Memory B cell (primary cell): ENCODE measurements around the gene PRPSAP1.
"Not testable (repeated sequence)": the region's sequence is repeated elsewhere in the genome, so short reads cannot be mapped to it uniquely, and the experiment has no call there.

ENCODE experiments used
- ATAC-seq: fragments of 150-1000 bp; cut with Tn5 transposase; 2 replicates; pipeline ENCODE4 v1.10.0; 2021; ENCODE audit warnings: low read depth, mild to moderate bottlenecking, moderate library complexity
- DNase-seq, 2 donors: peaks; one replicate each; pipeline ENCODE4 v3.0.0; 2022; ENCODE audit warnings: low spot score in 2 of 2
- H3K27ac Mint-ChIP-seq: one replicate; pipeline ENCODE4 v1.8.0; 2022; ENCODE audit warnings: mild to moderate bottlenecking, moderate library complexity, mixed read lengths
- H3K27me3 Mint-ChIP-seq: one replicate; pipeline ENCODE4 v1.8.0; 2022; ENCODE audit warnings: mixed read lengths
- H3K36me3 Mint-ChIP-seq: one replicate; pipeline ENCODE4 v1.8.0; 2022; ENCODE audit warnings: mild to moderate bottlenecking, mixed read lengths
- H3K4me1 Mint-ChIP-seq: one replicate; pipeline ENCODE4 v1.8.0; 2022; ENCODE audit warnings: mixed read lengths
- H3K4me3 Mint-ChIP-seq: one replicate; pipeline ENCODE4 v1.8.0; 2022; ENCODE audit warnings: mild to moderate bottlenecking, moderate library complexity, mixed read lengths
- H3K9me3 Mint-ChIP-seq: one replicate; pipeline ENCODE4 v1.8.0; 2022; ENCODE audit warnings: mixed read lengths

PRPSAP1 gene

DNA sequence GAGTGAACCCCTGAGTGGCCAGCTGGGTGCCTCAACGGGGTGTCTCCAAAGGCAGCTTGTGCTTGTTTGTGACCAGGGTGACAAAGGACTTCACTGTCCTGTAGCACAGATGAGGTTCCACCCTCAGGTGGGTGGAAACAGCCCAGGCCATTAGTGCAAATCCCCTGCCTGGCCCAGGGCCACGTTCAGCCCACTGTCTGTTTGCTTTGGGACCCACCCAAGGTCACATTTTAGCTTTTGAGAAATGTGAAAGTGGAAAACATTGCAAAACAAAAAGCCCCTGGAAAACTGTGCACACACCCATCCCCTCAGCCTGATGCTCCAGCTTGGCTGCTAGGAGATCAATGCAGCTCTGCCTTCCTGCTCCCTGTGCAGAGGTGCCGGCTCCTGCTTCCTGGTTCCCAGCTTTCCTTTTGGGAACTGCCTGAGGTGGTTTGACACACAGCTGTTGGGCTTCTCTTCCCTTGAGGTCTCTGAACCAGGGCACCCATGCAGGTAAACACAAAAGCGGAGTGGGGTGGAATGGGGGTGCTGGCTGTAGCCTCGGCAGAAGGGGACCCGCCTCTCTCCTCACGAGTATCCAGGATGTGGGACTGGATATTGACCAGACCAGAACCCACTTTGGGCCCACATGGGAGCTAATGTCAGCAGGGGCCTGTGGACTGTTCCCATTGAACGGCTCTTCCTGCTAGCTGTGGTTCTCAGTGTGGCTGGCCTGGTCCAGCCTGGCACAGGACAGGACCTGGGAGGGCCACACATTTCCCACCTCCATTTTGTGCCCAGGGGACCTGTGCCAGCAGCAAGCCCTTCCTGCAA, 22.8 kb upstream of the PRPSAP1 start:
- DNase-seq (no peak), ATAC-seq (no peak)
- peaks cover 1% of the 10 kb centered on the region for H3K9me3 Mint-ChIP-seq

DNA sequence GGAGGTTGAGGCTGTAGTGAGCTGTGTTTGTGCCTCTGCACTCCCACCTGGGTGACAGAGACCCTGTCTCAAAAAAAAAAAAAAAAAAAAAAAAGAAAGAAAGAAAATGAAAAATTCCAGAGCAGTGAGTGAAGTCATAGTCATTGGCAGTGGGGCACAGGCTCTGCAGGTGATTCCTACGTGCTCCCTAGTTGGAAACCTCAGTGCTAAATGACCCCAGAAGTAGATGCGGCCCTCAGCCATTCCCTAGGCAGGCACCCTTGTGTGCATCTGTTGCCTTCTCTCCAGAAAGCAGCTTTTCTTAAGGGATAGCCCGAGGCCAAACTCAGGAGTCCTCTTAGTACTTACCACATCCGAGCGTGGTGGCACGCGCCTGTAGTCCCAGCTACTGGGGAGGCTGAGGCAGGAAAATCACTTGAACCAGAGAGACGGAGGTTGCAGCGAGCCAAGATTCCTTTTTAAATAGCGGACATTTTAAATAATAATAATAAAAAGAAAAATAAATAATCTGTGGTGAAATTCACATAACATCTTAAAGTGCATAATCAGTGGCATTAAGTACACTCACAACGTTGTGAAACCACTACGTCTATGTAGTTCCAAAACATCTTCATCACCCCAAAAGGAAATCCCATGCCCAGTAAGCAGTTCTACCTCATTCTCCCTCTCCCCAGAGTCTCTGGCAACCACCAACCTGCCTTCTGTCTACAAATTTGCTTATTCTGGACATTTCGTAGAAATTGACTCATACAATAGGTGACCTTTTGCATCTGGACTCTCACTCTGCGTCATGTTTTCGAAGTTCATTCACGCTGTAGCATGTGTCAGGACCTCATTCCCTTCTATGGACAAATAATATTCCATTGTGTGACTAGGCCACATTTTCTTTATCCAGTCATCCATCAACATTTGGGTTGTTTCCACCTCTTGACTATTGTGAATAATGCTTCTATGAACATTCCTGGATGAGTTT, 18.2 kb upstream of the PRPSAP1 start:
- Mint-ChIP-seq H3K27ac (no peak overlapping the region), H3K9me3 (no peaks in the 10 kb centered on the region), H3K27me3 (peaks cover 9% of the 10 kb centered on the region), H3K4me3 (no peak overlapping the region), H3K4me1 (no peaks in the 10 kb centered on the region), H3K36me3 (no peaks in the 10 kb centered on the region)
- DNase-seq (no peak), ATAC-seq (no peak)

More for the DNA sequence above, 22.8 kb upstream of the PRPSAP1 start:
- no peaks in the 10 kb centered on the region for H3K36me3 Mint-ChIP-seq
- H3K27me3 Mint-ChIP-seq = peaks cover 11% of the 10 kb centered on the region
- H3K4me3 Mint-ChIP-seq = no peak overlapping the region
- no peaks in the 10 kb centered on the region for H3K4me1 Mint-ChIP-seq
- no peak overlapping the region for H3K27ac Mint-ChIP-seq

DNA sequence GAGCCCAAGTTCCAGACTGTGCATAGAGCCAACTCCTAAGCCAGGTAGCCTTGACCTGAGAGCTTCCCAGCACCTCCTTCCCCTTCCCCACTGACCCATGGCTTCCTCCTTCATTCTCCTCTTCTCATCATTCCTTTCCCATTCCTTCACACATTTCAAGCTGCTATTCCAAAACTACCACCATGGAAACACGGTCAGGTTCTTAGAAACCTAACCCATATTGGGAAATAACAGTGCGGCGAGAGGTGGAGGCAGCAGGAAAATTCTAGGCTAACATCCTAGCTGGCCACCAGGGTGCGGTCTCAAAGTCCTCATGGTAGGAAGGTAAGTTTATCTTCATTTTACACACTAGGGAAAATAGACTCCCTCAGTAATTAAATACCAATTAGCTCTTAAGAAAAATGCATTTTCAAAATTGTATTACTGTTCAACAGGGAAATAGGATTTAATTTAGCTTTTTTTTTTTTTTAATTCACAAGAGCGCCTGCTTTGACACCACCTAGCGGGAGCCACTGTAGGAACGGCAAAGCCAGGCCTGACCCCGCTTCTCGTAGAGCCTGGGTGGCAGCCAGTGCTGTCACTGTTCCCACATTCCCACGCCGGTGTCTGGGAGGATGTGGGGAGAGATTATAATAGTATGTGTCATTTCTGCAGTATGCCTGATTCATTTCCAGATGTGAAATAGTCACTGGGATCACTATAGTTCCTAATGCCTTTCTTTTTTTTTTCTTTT, 16.7 kb upstream of the PRPSAP1 start:
- H3K27me3 Mint-ChIP-seq = peaks cover 9% of the 10 kb centered on the region
- H3K9me3 Mint-ChIP-seq = no peaks in the 10 kb centered on the region
- H3K4me1 Mint-ChIP-seq = no peaks in the 10 kb centered on the region
- DNase-seq = no peak
- no peak overlapping the region for H3K4me3 Mint-ChIP-seq
- H3K27ac Mint-ChIP-seq = no peak overlapping the region
- ATAC-seq = no peak
- no peaks in the 10 kb centered on the region for H3K36me3 Mint-ChIP-seq

DNA sequence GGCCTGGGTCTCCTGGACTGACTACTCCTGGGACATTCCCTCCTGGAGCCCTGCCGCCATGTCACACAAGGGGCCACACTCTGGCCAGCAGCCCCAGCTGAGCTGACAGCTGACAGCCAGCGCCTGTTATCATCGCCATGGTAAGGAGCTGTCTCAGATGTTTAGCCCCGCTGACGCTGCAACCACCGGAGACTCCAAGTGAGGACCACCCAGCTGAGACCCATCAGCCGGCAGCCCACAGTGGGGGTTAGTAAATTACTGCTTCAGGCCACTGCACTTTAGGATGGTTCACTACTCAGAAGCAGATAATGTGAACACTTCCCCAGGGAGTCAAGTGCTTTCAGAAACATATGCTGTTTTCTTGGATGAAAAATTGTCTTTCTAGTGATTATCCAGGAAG, 16.1 kb upstream of the PRPSAP1 start:
- DNase-seq = no peak
- Mint-ChIP-seq H3K27me3 (peaks cover 7% of the 10 kb centered on the region), H3K4me3 (no peak overlapping the region), H3K4me1 (no peaks in the 10 kb centered on the region), H3K36me3 (no peaks in the 10 kb centered on the region), H3K27ac (no peak overlapping the region), H3K9me3 (no peaks in the 10 kb centered on the region)
- ATAC-seq = no peak

DNA sequence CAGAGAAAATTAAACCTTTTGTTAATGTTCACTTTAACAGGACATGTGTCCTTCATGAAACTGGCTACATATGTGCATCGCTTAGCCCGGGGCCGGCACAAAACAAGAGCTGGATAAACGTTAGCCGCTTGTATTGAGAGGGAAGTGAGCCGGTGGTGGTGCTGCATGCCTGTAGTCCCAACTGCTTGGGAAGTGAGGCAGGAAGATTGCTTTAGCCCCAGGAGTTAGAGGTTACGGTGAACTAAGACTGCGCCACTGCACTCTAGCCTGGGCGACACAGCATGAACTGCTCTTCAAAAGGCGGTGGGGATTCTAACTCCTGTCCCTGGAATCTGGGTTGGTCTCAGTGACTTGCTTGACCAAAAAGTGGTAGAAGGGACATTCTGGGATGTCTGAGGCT, 15.7 kb upstream of the PRPSAP1 start:
- Mint-ChIP-seq H3K4me3 (no peak overlapping the region), H3K27me3 (peaks cover 7% of the 10 kb centered on the region), H3K4me1 (no peaks in the 10 kb centered on the region), H3K36me3 (no peaks in the 10 kb centered on the region), H3K27ac (no peak overlapping the region), H3K9me3 (no peaks in the 10 kb centered on the region)
- DNase-seq (no peak), ATAC-seq (no peak)

DNA sequence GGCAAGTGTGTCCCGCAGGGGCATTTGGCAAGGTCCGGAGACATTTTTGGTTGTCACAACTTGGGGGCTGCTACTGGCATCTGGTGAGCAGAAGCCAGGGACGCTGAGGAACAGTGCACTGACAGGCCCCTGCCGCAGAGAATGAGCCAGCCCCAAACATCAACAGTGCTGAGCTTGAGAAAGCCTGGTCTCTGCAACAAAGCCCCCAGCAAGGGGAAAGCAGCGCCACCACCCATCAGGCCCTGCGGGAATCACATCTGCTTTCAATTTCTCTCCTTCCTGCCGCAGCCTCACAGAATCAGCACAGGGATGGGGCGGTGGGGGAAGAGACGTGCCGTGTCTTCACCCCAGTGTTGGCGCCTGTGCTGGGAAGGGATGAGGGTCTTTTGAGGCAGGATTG, 14.8 kb upstream of the PRPSAP1 start:
- ATAC-seq = no peak

DNA sequence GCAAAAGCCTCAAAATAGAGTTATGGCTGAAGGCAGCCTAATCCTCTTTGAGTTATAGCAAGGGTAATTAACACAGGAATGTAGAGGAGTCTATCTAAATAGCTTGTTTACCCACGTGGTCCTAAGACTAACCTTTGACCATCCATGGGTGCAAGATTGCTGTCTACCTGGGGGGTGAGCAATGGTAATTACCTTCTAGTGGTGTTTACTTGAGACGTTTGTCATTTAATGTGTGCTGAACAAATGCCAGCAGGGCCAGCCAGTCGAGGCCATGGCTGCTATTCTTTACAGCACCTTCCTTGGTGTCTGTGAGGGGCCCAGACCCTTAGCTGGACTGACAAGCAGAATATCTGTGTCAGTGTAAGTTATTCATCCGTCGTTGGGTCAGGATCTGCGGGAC, 13.9 kb upstream of the PRPSAP1 start:
- Mint-ChIP-seq H3K4me3 (no peak overlapping the region), H3K4me1 (no peaks in the 10 kb centered on the region), H3K27me3 (peaks cover 7% of the 10 kb centered on the region), H3K27ac (no peak overlapping the region), H3K9me3 (no peaks in the 10 kb centered on the region), H3K36me3 (no peaks in the 10 kb centered on the region)
- no peak for ATAC-seq
- DNase-seq = no peak

More for the DNA sequence above, 14.8 kb upstream of the PRPSAP1 start:
- peaks cover 7% of the 10 kb centered on the region for H3K27me3 Mint-ChIP-seq
- H3K4me1 Mint-ChIP-seq = no peaks in the 10 kb centered on the region
- H3K9me3 Mint-ChIP-seq = no peaks in the 10 kb centered on the region
- H3K36me3 Mint-ChIP-seq = no peaks in the 10 kb centered on the region
- no peak for DNase-seq
- no peak overlapping the region for H3K27ac Mint-ChIP-seq
- no peak overlapping the region for H3K4me3 Mint-ChIP-seq

DNA sequence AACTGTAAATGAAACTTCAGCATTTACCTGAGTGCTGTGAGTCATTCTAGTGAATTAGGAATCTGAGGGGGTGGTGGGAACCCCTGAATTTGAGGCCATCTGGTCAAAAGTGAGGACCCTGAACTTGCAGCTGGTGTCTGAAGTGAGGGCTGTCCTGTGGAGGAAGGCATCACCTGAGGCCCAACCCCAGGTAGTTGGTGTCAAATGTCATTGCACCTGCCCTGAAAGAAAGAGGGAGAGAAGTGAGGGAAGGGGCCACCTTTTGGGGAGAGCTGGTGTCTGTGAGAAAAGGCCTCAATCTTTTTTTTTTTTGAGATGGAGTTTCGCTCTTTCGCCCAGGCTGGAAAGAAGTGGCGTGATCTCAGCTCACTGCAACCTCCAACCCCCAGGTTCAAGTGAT, 12.5 kb upstream of the PRPSAP1 start:
- no peaks in the 10 kb centered on the region for H3K36me3 Mint-ChIP-seq
- no peaks in the 10 kb centered on the region for H3K4me1 Mint-ChIP-seq
- ATAC-seq = no peak
- no peak overlapping the region for H3K4me3 Mint-ChIP-seq
- no peak for DNase-seq
- H3K27ac Mint-ChIP-seq = no peak overlapping the region
- no peaks in the 10 kb centered on the region for H3K9me3 Mint-ChIP-seq
- H3K27me3 Mint-ChIP-seq = peaks cover 4% of the 10 kb centered on the region

- no peaks in the 10 kb centered on the region for H3K36me3 Mint-ChIP-seq
- H3K27me3 Mint-ChIP-seq = peaks cover 4% of the 10 kb centered on the region
- DNase-seq (no peak), ATAC-seq (peak; percentile 37)
- no peak overlapping the region for H3K4me3 Mint-ChIP-seq
- H3K4me1 Mint-ChIP-seq = no peaks in the 10 kb centered on the region
- H3K9me3 Mint-ChIP-seq = no peaks in the 10 kb centered on the region
- H3K27ac Mint-ChIP-seq = no peak overlapping the region
Measured at GRCh38 chr17:76365256-76365903, 11.7 kb upstream of the PRPSAP1 start.

- ATAC-seq (no peak), DNase-seq (no peak)
- H3K36me3 Mint-ChIP-seq = no peaks in the 10 kb centered on the region
- H3K27me3 Mint-ChIP-seq = peaks cover 1% of the 10 kb centered on the region
- no peak overlapping the region for H3K27ac Mint-ChIP-seq
- no peaks in the 10 kb centered on the region for H3K9me3 Mint-ChIP-seq
- H3K4me3 Mint-ChIP-seq = no peak overlapping the region
- no peaks in the 10 kb centered on the region for H3K4me1 Mint-ChIP-seq
Measured at GRCh38 chr17:76363107-76363842, 9.6 kb upstream of the PRPSAP1 start.

DNA sequence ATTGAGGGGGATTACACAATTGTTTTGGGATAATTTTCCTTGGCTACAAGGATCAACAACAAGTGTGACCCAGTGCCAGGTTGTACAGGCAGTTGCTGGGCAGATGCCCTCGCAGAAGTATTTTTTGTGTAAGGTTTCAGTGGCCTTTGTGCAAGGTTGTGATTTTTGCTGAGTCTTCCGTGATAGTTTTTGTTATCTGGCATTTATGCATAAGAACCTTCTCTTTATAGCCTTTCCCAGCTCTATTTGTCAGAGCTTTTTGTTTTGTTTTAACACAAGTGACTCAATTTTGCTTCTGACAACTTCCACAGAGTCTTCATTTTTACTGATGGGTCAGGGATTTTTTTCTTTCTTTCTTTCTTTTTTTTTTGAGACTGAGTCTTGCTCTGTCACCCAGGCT, 6.7 kb upstream of the PRPSAP1 start:
- H3K4me1 Mint-ChIP-seq = peaks cover 4% of the 10 kb centered on the region
- H3K27me3 Mint-ChIP-seq = no peaks in the 10 kb centered on the region
- H3K4me3 Mint-ChIP-seq = no peak overlapping the region
- DNase-seq (no peak), ATAC-seq (no peak)
- no peaks in the 10 kb centered on the region for H3K36me3 Mint-ChIP-seq
- no peaks in the 10 kb centered on the region for H3K9me3 Mint-ChIP-seq
- no peak overlapping the region for H3K27ac Mint-ChIP-seq

- H3K27me3 Mint-ChIP-seq, DNase-seq, H3K36me3 Mint-ChIP-seq, ATAC-seq, H3K9me3 Mint-ChIP-seq, H3K27ac Mint-ChIP-seq, H3K4me3 Mint-ChIP-seq, H3K4me1 Mint-ChIP-seq: not testable (repeated sequence)
Measured at GRCh38 chr17:76359776-76360175, 6.1 kb upstream of the PRPSAP1 start.

GRCh38 chr17:76359375-76359774, 5.7 kb upstream of the PRPSAP1 start:
- DNase-seq = no peak
- H3K27me3 Mint-ChIP-seq = no peaks in the 10 kb centered on the region
- peaks cover 6% of the 10 kb centered on the region for H3K4me1 Mint-ChIP-seq
- no peak for ATAC-seq
- no peak overlapping the region for H3K4me3 Mint-ChIP-seq
- H3K36me3 Mint-ChIP-seq = no peaks in the 10 kb centered on the region
- no peak overlapping the region for H3K27ac Mint-ChIP-seq
- H3K9me3 Mint-ChIP-seq = no peaks in the 10 kb centered on the region
